T-helper 9 cell (primary cell): ENCODE data around the gene TXNRD2.

Source experiments
- DNase-seq: peaks from one replicate; pipeline ENCODE4 v3.0.0-alpha.2; 2020
- total RNA-seq, 2 donors: gene quantifications; one replicate each; lab custom pipeline; 2026; lab: John Stamatoyannopoulos, UW

The TXNRD2 gene
- 14.2 to 16.1 reads per million in 2 donors for total RNA-seq

- peak; percentile 58 for DNase-seq
Observed at GRCh38 chr22:19941365-19942082, at the start of gene TXNRD2, which contains the start of gene COMT. TXNRD2 (minus strand) TSS chr22:19941818; CDS start chr22:19941803, 15 bp downstream. COMT (plus strand) TSS chr22:19941772; CDS start chr22:19962527, 20,755 bp downstream.

DNA sequence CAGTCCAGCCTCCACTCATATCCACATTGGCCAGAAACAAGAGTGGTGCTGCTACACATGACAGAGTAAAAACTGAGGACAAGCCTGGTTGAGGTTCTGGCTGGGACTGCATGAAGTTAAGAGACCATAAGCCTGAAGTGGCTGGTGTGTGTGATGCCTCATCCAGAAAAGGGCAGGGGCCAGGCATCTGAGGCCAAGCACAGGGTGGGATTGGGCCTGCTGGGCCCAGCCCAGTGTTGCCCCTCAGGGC is 49.7 kb upstream of the TXNRD2 start:
- DNase-seq: no peak

GRCh38 chr22:19990609-19991394 is 49.2 kb upstream of the TXNRD2 start:
- no peak for DNase-seq

- no peak for DNase-seq
Observed at GRCh38 chr22:19990188-19990587, 48.6 kb upstream of the TXNRD2 start.

DNA sequence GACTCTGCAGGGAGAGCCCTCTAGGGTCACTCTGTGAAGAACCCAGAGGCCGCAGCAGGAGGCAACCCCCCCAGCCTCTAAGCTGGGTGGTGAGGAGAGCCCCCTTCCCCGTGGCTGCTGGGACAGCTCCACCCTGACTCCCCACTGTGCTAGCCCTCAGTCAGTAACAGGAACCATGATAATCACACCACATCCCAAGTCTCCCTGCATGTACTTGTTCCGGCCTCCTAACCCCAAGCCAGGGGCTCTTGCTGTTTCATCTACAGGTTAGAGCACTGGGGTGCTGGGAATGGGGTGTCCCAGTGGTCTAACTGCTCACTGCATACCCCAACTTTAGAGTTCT is 48.1 kb upstream of the TXNRD2 start:
- DNase-seq: no peak

GRCh38 chr22:19988965-19989724 is 47.5 kb upstream of the TXNRD2 start:
- DNase-seq: no peak

DNA sequence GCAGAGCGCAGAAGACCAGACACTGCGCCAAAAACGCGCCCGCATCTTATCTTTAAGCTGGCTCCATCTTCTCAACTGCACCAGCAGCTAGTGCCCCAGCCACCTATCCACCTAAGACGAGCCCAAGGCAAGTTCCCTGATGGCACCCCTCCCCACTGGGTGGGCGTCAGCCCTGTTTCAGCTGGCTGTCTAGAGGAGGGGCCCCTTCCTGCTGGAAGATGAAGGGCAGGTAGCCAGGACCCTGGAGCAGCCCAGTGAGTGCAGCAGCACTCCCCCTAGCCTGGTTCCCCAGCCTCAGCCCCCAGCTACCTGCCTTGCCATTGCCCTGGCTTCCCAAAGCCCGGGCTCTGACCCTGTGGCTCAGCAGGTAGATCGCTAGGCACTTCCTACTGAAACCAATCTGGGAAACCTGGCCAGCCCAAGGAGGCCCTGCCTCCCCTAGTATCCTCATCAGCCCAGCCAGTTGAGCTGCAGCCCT is 46.8 kb upstream of the TXNRD2 start:
- no peak for DNase-seq

GRCh38 chr22:19987394-19988306 is 46.0 kb upstream of the TXNRD2 start:
- no peak for DNase-seq

DNA sequence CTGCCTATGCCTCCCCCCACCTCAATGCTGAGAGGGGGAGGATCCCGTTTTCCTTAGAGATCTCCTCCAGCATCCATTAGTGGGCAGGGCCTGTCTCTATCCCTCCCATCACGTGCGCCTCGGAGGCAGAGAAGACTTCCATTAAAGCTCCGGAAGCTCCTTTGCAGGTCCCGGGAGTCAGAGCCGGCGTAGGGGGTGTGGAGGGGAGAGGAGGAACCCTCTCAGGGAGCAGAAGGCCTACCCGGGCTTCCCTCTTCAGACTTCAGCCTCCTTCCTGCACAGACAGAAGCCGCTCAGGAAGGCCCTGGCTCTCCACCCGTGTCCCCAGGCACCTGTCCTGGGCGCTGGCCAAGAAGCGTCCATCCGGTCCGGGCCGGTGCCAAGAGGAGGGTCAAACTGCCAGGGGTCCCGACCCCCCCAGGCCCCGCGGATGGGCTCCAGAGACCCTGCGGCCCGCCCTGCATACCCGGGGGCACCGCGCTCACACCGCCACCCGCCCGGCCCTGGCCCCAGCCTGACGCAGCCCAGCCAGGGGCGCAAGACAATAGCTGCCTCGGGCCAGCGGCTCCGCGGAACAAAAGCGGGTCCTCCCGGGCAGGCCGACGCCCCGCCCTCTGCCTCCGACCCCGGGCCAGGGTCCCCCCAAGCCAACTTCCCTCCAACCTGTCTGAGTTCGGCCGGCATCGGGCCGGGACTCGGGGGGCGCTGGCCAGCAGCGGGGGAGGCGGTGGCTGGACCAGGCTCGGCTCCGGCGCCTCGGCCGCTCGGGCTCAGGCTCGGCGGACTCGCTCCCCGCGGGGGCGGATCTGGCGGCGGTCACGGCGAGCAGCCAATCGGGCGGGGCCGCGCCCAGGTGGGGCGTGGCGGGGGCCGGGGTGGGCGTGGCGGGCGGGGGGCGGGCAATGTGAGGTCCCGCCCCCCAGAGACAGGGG is 45.1 kb upstream of the TXNRD2 start:
- peak; percentile 52 for DNase-seq

DNA sequence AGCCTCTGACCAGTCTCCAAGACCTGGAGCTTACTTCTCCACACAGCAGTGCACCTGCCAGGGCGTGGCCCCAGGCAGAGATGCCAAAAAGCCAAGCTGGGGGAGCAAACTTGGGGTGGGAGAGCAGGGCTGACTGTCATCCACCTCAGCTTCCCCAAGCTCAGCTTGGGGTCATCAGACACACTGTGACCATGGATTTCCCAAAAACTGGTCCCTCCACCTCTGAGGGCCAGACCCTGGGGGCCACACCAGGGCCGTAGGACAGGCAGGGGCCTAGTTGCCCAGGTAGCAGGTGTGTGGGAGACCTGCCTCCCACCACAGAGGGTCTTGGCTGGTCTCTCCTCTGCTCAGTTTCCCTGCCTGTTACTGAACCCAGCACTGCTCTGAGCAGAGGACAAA is 44.4 kb upstream of the TXNRD2 start:
- no peak for DNase-seq

- DNase-seq: no peak
Observed at GRCh38 chr22:19984851-19985811, 43.5 kb upstream of the TXNRD2 start.

DNA sequence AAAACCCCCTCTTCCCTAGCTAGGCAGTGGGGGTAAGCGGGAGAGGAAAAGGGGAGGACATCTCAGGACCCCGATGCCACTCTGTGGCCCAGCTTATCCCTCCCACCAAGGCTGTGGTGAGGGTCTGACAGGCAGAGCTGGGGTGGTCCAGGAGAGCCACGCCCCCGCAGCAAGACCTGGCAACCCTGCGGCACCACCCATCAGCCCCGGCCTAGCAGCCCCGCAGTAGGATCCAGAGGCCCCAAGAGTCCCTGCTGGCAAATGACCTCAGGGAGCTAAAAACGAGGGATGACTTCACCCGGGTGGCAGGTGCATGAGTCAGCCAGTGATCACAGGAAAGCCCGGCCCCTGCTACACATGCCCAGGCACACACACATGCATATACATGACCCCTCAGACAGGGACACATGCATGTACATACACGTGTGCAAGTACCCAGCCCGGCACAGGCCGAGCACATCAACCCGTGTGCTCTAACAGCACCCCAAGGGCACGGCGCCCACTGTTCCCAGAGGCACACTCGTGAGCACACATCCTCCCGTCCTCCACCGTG is 42.7 kb upstream of the TXNRD2 start:
- no peak for DNase-seq

GRCh38 chr22:19983741-19984140 is 42.1 kb upstream of the TXNRD2 start:
- no peak for DNase-seq

- DNase-seq: no peak
Observed at GRCh38 chr22:19982991-19983578, 41.5 kb upstream of the TXNRD2 start.

- DNase-seq: no peak
Observed at GRCh38 chr22:19981961-19982920, 40.6 kb upstream of the TXNRD2 start.

- no peak for DNase-seq
Observed at GRCh38 chr22:19981171-19981960, 39.7 kb upstream of the TXNRD2 start.

DNA sequence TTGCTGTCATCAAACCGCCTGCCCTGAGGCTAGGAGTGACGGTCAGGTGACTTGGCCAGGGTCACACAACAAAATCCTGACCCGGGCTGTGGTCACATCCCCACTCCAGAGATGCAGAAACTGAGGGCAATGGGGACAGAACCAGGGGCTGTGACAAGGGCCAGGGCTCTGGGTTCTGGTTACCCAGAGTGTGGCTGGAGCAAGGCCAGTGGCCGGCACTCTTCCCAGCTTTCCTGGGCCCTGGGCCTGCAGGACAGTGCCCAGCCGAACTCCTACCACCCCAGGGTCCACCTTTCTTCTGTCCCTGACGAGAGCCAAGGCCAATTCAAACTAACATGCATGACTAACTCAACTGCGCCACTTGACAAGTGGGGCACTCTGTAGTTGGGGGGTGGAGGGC is 39.1 kb upstream of the TXNRD2 start:
- no peak for DNase-seq
